GM19455 (cell line): Measurements from ENCODE around the gene MED12L.
A peak's percentile ranks its signal among the peaks of the same experiment; 100 is the strongest.

ENCODE experiments used
- ATAC-seq: cut with Tn5 transposase; IDR thresholded peaks from one replicate; pipeline ENCODE4 v1.9.1; 2021; ENCODE audit not compliant: unreplicated experiment

The MED12L gene

DNA sequence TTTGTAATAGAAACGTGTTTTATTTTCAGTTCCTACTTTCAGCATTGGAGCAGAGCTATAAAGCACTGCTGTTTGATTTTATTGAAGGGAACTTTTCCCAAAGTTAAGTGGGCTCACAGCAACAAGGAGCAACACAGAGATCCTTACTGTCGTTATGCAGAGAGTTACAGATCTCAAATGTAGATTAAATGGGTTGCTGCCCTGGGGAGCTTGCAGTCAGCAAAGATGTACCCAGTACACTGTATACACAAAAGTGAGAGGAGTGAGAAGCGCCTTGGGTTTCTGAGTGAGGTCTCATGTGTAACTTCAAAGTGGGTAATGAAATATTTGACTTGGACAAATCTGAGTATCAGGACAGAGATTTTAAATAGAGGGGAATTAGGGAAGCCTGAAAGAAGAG lies 47.7 kb downstream of the MED12L start:
- no peak for ATAC-seq

DNA sequence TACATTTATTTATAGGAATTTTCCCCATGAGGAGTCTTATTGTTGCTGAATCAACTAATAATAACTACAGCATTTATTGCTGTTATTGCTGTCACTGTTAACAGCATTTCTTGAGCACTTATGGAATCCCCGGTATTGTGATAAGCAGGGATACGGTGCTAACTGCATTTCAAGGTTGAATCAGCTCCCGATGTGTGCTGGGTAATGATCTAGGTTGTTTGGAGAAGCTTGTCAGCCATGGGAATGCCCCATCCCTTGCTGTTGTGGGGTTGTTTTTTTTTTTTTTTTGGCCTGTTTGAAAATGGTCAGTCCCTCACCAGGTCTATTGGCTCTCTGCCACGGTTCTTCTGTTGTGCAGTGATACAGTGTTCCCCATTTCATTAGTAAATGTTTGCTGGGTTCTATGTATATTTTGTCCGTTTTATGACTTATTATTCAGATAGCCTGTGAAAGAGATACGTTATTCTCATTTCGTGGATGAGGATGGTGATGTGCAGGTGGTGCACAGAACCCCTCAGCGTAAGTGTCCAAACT lies 48.5 kb downstream of the MED12L start:
- no peak for ATAC-seq

DNA sequence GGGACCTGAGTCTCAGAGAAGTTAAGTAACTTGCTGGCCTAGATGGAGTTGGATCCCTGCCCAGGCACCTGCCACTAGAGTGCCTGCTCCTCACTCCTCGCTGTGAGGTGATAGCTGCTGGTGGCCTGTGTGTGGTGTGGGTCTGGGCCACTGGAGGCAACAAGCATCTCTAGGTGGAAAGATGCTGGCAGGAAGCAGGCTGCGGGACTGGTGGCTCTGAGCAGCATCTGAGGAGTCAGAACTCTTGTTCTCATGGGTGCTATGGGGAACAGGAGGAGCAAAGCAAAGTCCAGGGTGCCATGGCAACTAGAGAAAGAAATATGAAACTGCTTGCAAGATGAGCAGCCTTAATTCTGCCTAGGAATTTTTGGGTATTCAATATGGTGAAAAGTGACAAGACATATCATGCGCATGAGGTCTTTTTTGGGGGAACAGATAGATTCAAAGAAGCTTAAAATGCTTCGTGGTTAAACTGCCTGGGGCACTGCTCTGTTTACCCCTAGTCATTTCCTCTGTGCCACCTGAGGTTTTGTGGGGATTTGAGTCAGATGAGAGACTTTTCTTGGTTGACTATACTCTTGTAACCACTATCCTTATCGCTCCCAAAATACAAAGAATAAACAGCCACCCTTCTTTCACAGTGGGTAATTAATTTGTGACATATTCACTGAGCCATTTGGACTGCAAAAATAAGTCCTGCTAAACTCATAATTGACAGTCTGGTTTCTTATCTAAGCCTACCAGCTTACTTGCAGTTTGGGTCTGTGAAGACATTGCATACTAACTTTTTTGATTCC lies 50.3 kb downstream of the MED12L start:
- ATAC-seq: no peak

DNA sequence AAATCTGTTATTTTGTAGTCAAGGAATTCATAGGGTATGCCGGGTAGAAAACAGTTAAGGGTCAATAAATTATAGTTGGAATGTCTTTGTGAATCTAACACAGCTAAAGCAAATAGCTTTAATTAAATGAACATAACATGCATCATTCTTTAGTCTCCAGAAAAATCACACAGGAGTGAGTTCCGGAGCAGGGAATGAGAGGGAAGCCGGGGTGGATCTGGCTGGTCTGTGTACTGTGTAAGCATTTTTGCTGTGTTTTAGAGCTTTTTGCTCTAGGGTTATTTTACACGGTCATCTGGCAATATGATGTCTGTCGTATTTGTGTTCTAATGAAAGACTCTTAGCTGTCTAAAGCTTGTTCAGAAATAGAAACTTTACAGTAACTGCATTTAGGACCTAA lies 57.5 kb downstream of the MED12L start:
- ATAC-seq: no peak

DNA sequence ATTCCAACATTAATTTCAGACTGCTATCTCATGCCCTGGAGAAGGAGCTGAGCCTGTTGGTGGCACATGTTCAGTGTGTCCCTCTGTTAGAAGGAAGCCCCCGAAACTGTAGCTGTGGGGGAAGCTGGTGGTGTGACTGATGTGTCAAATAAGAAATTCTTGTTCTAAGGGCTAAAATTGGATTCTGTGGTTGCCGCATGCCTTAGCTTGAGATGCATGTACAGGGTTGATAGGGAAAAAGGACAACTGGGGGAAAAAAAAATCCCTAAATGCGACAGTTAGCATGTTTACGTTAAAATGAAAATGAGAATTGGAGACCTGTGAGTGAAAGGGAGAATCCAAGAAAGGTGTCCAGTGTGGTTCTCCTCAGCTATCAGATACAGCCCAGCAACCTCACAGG lies 58.6 kb downstream of the MED12L start:
- no peak for ATAC-seq

DNA sequence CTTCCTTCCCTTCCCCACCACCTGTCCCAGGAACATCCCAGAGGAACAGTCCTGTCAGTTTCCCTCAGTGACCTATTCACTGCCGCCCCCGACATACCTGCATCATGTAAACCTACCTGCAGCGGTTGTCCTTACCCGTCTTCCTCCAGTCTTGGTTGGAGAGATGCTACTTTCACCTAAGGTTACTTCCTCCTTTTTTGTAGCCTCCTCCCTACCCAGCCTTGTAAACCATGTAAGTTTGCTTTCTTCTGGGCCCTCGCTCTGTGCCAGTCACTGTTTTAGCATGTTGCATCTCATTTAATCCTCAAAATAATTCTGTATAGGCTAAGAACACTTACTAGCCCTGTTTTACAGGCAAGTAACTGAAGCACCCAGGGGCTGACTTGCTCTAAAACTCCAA lies 59.3 kb downstream of the MED12L start:
- ATAC-seq: no peak

DNA sequence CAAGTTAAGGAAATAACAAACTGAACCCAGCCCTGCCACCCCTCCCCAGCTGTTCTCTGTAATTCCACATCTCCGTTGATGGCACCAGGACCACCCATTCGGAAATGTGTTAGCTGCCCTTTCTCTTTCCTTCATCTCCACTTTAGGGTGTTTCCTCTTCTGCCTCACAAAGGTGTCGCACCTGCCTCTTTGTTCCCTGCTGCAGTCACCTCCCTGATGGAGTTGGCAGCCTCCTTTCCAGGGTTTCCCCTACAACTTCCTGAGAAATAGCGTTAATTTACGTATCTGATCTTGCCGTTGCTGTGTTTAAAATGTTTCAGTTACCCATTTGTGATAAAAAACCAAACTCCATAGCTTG lies 60.2 kb downstream of the MED12L start:
- peak; percentile 16 for ATAC-seq

DNA sequence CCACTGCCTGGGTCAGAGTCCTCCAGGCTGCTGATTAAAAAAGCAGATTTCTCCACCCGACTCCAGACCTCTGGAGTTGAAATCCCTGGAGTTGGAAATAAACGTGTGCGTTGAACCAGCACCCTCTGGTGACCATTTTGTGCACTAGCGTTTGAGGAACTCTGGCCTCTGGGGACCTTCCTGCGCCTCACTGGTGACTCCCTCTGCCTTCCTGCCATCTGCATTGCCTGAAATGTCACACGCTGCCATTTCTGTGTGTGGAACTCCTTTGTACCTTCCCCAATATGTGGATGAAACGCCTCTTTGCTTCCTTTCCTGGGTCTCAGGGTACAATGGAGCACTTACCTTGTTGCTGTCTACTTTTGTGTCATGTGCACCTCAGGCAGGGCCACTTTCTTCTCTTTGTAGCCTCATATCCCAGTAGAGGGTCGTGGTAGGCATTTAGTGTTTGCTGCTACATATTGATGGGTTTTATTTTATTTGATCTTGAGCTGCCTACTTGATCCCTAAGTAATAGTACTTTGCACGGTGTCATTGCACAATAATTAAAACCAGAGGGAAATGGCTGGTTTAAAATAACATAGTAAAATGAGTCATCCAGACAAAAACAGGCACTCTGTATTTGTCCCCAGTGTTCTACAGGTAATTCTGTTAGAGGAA lies 60.7 kb downstream of the MED12L start:
- ATAC-seq: peak; percentile 88

DNA sequence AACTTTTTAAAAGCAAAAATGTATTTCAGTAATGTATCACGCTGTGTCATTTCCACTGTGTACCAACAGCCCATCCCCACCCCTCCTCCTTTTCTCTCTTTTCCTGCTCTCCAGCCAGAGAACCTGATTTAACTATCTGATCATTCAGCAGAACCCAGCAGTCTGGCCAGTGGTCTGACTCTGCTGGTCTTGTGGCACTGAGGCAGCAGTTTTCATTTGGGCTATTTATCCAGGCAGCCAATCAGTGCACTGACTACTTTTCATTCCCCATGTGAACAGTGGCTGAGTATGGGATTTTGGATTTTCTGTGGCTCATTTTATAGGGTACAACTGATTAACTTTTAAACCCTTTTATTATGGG lies 61.2 kb downstream of the MED12L start:
- ATAC-seq: no peak

DNA sequence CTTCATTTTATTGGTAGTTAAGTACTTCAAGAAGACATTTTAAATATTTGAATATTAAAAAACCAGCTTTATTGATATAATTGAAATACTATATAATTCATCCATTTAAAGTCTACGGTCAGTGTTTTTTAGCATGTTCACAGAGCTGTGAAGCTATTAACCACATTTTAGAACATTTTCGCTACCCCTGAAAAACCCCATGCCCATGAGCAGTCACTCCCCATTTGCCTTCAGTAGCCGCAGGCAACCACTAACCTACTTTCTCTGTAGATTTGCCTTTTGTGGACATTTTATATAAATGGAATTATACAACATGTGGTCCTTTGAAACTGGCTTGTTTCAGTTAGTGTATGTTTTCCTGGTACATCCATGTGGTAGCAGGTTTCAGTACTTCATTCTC lies 61.8 kb downstream of the MED12L start:
- no peak for ATAC-seq

DNA sequence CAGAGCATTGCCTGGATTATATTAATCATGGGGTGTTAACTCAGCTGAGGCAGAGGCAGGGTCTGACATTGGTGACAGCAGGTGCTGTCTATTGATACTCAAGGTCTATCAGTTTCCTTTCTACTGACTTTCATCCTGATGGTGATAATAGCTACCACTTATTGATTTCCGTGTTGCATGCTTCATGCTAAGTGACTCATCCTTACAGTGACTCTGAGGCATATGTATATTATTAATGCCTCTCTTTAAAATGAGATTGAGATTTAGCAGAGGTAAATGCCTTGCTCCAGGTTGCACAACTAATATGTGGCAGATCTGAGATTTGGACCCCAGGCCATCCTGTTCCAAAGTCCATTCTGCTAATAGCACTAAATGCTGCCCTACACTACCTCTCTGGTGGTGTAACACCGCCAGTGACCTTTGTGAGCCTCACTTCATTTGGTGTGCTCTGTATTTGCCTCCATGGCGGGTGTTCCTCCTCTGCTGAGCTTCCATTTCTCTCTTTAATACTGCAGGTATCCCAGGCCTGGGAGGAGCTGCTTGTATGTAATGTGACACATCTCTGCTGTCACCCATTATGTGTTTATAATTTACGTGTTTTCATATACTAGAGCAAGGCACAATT lies 67.1 kb downstream of the MED12L start:
- no peak for ATAC-seq

DNA sequence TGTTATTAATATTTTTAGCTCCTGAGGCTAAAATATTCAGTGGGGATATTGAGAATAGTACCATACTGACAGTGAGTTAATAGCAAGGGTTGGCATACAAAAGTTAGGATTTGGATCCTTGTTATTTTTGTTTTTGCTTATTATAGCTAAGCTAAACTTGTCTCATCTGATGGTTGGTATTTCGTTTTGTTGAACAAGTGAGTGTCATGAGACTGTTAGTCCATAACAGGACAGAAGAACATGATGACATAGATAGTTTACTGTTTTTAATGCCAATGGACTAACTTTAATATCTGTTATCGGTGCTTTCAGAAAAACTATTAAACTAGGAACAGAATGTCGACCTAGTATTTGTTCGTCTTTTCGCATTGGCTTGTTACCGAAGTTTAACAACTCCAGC lies 69.1 kb downstream of the MED12L start:
- no peak for ATAC-seq

DNA sequence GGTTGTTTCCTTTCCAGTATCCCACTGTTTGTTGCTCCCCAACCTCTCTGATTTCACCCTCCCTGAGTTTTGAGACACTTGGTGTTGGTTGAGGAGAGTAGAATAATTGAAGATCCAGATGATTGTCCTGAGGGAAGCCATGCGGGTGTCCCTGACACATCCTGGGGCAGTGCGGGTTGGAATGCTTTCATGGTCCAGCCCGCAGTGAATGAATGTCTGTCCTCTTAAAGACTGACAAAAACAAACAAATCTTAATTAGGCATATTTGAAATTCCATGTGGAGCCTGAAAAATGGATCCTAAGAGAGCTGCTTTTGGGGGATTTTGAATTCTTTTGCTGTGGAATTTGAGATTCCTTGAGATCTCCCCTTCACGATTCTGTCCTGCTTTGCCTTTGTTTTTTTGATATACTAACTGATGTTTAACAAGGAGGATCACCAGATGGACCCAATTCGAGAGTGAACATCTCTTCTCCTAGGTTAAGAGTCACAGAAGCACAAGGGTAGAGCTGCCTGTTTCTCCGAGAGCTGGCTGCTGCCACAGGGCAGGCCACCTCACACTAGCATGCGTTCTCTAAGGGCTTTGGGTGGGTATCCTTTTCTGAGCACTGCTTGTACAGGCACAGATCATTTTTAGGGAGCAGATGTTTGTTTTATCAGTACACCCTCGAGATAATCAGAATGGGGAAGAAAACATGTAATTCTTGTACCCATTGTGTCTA lies 70.1 kb downstream of the MED12L start:
- no peak for ATAC-seq

DNA sequence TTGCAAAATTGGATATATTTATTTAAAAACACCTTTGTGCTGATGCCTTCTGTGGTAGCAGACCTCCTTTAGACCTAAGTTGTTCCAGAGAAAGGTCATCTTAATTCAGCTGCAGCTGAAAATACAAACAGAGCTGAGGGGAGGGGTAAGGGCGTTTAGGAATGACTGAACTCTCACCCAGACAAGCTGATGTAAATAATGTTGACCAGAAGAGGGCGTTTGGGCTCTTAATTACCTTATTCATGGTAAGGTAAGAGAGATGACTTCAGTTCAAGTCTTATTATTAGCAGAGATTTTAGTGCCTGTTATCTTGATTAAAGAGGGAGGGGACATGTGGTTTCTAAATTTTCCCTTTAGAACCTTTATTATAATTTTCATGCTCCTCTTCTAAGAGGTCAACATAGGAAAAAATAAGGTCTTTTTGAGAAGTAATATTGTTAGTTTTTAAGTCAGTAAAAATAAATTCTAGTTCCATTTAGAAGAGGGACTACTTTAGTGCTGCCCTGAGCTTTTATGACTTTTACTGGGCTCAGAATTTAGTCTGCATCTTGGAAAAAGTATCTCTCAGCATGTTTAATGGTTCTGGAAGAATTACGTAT lies 71.3 kb downstream of the MED12L start:
- ATAC-seq: peak; percentile 78

DNA sequence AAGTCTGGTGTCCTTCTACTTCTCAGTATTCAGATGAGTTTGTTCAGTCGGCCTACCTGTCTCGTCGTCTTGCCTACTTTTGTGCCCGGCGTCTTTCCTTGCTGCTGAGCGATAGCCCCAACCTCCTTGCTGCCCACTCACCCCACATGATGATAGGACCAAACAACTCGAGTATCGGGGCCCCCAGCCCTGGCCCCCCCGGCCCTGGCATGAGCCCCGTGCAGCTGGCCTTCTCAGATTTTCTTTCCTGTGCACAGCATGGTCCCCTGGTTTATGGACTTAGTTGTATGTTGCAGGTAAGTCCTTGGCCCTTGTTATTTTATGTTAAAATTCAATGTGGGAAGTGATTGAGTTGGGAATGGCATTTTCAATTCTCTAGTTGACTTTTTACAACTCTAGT lies 74.3 kb downstream of the MED12L start:
- no peak for ATAC-seq

DNA sequence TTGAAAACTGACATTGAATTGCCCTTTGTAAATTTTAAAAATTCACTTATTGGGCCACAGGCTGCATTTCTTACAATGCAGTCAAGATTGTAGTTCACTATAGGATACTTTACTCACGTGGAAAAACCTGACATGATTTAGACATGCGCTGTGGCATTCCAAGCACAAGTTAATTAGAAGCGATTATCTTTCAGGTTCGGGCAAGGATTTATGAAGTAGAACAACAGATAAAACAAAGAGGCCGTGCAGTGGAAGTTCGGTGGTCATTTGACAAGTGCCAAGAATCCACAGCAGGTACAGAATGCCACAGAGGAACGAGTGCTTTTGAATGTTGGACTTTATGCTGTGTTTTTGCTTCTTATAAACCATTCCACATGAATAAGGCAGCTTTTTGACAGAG lies 79.8 kb downstream of the MED12L start:
- ATAC-seq: no peak

DNA sequence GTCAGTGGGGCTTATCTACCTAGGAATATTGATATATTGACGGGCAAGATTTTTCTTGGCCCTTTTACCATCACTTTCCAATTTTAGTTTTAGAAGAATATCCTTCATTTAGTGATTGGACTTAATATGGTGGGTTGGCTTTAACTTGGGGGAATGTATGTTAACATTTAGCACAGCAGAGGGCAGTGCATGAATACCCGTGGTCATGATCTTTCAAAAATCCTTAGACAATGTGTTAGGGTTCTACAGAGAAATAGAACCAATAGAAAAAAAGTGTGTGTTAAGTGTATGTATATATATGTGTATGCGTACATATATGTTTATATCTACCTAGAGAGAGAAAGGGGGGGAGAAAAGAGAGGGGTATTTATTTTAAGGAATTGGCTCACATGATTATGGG lies 80.7 kb downstream of the MED12L start:
- ATAC-seq: no peak

DNA sequence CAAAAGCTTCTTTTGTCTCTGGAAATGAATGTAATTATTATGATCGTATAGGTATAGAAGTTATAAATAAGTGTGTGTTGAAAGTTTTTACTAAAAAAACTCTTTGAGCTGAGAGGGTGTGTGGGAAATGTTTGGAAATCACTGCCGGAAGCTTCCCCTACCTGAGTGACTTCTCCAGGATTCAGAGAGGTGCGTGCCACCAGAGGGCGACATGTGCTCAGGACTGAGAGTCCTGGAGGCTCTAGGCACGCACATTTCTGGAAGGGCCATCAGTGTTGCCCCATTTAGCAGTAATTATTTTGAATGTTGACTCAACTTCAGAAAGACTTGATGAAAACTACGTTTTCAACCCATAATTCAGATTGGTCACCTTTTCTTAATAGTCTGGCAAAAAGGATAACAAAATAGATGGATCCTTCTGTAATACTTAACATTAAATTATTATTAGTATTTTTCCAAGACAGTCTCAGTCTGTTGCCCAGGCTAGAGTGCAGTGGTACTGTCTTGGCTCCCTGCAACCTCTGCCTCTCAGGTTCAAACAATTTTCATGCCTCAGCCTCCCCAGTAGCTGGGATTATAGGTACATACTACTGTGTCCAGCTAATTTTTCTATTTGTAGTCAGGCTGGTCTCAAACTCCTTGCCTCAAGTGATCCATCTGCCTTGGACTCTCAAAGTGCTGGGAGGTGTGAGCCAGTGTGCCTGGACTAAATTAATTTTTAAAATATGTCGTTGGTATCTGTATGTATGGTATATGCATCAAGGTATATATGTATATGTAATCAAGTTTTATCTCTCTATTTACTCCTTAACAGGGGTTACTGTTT lies 83.0 kb downstream of the MED12L start:
- peak; percentile 63 for ATAC-seq

DNA sequence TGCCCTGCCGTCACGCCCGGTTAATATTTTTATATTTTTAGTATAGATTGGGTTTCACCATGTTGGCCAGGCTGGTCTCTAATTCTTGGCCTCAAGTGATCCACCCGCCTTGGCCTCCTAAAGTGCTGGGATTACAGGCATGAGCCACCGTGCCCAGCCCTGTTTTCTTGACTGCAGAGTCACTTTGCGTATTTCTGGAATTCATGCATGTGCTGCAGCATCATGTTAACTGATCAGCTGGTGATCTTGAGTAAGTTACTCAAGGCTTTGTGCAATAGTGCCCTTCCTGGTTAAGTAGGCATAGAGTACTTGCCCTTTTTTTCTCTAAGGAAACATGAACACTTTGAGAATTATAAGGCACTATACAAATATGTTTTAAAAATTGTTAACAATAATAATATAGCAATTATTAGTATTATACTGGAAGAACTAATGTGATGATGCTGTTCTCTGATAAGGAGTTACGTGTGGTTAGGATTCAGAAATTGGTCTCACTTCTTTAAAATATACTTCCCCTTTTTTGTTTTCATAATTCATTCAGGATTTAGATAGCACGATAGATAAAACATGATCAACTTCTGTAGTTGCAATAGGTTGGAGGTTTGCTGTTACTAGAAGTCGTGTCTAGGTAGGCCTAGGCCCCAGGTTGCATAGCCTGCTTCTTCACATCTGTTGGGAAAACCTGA lies 83.9 kb downstream of the MED12L start:
- ATAC-seq: no peak
